Measurements from ENCODE around the gene INCA1. TPM values are rescaled to one million over a fixed set of nuclear protein-coding genes. Genes with fewer than 3 reads are reported as not detected.

INCA1 gene
- total and polyA plus RNA-seq, 2 of the 13 experiments (the other 11 are each of a cell fraction or from before 2014, with no cell fraction given): 0.93 to 2.6 TPM

DNA sequence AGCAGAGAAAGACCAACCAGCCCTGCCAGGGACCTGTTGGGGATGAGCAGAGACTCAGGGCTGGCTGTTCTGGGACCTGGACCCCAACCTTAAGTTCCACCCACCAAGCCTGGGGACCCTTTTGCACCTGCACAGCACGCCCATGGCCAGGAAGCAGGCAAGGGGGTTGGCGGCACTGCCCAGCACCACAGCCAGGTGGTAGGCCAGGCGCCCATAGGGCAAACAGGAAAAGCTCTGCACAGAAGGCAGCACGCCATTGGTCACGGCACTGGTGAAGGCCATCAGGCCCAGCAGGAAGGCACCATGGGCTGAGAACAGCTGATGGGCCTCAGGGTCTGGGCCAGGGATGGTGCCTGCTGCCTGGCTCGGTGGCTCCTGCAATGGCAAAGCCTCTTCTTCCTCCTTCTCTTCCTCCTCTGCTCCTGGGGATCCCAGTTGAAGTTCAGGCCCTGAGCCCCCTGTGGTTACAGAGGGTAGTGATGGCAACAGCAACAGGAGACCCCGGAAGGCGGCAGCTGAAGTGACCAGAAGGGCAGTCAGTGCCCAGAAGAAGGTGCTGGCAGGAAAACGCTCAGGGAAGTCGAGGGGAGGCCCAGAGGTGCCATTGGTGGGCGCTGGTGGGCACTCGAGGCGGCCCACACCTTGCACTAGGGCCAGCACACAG lies 36.2 kb upstream of the INCA1 start:
- no peaks in the 10 kb centered on the region for H3K79me2 ChIP-seq (ENCODE audit: insufficient read depth, low read length)
- no peaks in the 10 kb centered on the region for H4K20me1 ChIP-seq (ENCODE audit: insufficient read depth, low read length)
- no peaks in the 10 kb centered on the region for H3K36me3 ChIP-seq (replicated peaks in 1 of 2; ENCODE audit: control insufficient read depth in 1 of 2, insufficient read depth in 2 of 2, low read length in 2 of 2)
- peaks cover 2 to 23% of the 10 kb centered on the region in 2 experiments; a peak in 3 of 5 replicates for H3K27me3 ChIP-seq (ENCODE audit: control insufficient read depth in 1 of 2, insufficient read depth in 2 of 2, low read length in 2 of 2)
- ChIA-PET CTCF (ENCODE audit: low intra/inter-chr PET ratio, low total read pairs) (no interaction called here), POLR2A (no interaction called here)
- H3K4me1 ChIP-seq (ENCODE audit: insufficient read depth, low read length): peaks cover 25% of the 10 kb centered on the region
- no peak overlapping the region for H2AFZ ChIP-seq (ENCODE audit: low read length)
- ATAC-seq: peak; percentile 53
- in situ Hi-C loops (cut with HindIII; ENCODE audit: extremely low pct_ligation_motif_present, low pct_unique_long_range_greater_than_20kb) (no loop called here), intact Hi-C loops (cut with micrococcal nuclease; ENCODE audit: unreplicated experiment) (no loop called here)
- DNase-seq (ENCODE audit: low spot score): no peak
- H3K9ac ChIP-seq (ENCODE audit: insufficient read depth, low read depth, low read length): no peak overlapping the region
- no peak for FAIRE-seq
- no peaks in the 10 kb centered on the region for H3K9me3 ChIP-seq (ENCODE audit: low read length)
- no peak overlapping the region for H3K4me3 ChIP-seq (replicated peaks in 1 of 3; ENCODE audit: insufficient read depth in 1 of 3, low read depth in 2 of 3, low read length in 3 of 3)
- H3K4me2 ChIP-seq (ENCODE audit: low read depth, low read length): no peak overlapping the region
- no peak for TF ChIP-seq E2F1 (CRISPR knock-in tag; IDR thresholded peaks at IDR 0.05)
- no peak for TF ChIP-seq SMAD1 (CRISPR knock-in tag; IDR thresholded peaks at IDR 0.05; ENCODE audit: borderline replicate concordance, low read depth)
- TF ChIP-seq ZKSCAN5 (CRISPR knock-in tag; IDR thresholded peaks at IDR 0.05): no peak
- no peak for TF ChIP-seq NFIC (IDR thresholded peaks at IDR 0.05; ENCODE audit: low read length)
- TF ChIP-seq ZNF441 (CRISPR knock-in tag; IDR thresholded peaks at IDR 0.05; ENCODE audit: borderline replicate concordance): no peak
- no peak for TF ChIP-seq TOE1 (CRISPR knock-in tag; IDR thresholded peaks at IDR 0.05)
- no peak for TF ChIP-seq ZNF543 (CRISPR knock-in tag; IDR thresholded peaks at IDR 0.05)
- TF ChIP-seq SNAI1 (CRISPR knock-in tag; IDR thresholded peaks at IDR 0.05; ENCODE audit: borderline replicate concordance): no peak
- TF ChIP-seq E2F5 (CRISPR knock-in tag; conservative IDR thresholded peaks at IDR 0.05): no peak
- no peak overlapping the region for H3K27ac ChIP-seq (ENCODE audit: extremely low read length, insufficient read depth, low read length)
- BruUV-seq (replicated peaks): no TSS peak
- 40% methylated on average over 10 of the region's 13 CpGs for WGBS (ENCODE audit: low lambda C conversion rate)

All from HepG2 (cell line).